Nephron (organoid): Measurements from ENCODE around the gene LRRIQ4.

Source experiments
- H3K27ac Mint-ChIP-seq, 3 experiments: 2 replicates each; pipeline ENCODE4 v1.8.0; 2020; ENCODE audit warnings: mixed read lengths in 3 of 3, mild to moderate bottlenecking in 2 of 3, moderate library complexity in 1 of 3
- H3K27me3 Mint-ChIP-seq: 2 replicates; pipeline ENCODE4 v1.8.0; 2021; ENCODE audit warnings: low read depth, mild to moderate bottlenecking, moderate library complexity, mixed read lengths
- H3K36me3 Mint-ChIP-seq: 2 replicates; pipeline ENCODE4 v1.8.0; 2020; ENCODE audit warnings: low read depth, mixed read lengths
- H3K4me1 Mint-ChIP-seq: 2 replicates; pipeline ENCODE4 v1.8.0; 2020; ENCODE audit warnings: mixed read lengths
- H3K4me3 Mint-ChIP-seq, 3 experiments: 2 replicates each; pipeline ENCODE4 v1.8.0; 2020; ENCODE audit warnings: mild to moderate bottlenecking in 3 of 3, mixed read lengths in 3 of 3, moderate library complexity in 2 of 3
- H3K9me3 Mint-ChIP-seq: 2 replicates; pipeline ENCODE4 v1.8.0; 2020; ENCODE audit warnings: mixed read lengths
- TF ChIP-seq, protein P1 (sequence below), 3 experiments: fragments of 200-600 bp; sonication (generic); IDR thresholded peaks; one replicate each; pipeline ENCODE4 v1.5.0; 2021; ENCODE audit warnings: antibody characterized with exemption in 3 of 3; ENCODE audit not compliant: unreplicated experiment in 3 of 3

The LRRIQ4 gene

DNA sequence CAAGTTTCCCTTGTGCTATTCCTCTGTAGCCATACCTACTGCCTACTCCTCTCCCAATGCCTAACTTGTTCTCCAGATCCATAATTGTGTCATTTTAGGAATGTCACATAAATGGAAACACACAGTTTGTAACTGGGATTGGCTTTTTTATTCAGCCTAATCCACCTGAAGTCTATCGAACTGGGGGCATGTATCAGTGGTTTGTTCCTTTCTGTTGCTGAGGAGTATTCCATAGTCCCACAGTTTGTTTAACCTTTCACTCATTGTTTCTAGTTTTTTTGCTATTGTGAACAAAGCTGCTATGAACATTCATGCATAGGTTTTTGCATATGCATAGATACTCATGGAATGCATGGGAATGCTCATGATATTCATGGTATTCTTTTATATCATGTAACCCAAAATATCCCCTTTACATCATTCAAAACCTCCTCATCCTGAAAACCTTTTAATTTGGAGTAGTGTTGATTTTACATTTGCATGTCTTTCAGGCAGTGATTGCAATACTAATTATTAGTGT is 25.9 kb downstream of the LRRIQ4 start:
- Mint-ChIP-seq H3K27ac (no peak overlapping the region), H3K36me3 (no peaks in the 10 kb centered on the region), H3K27me3 (no peaks in the 10 kb centered on the region), H3K9me3 (no peaks in the 10 kb centered on the region), H3K4me1 (peaks cover 6% of the 10 kb centered on the region), H3K4me3 (no peak overlapping the region)
- TF ChIP-seq, protein P1, sequence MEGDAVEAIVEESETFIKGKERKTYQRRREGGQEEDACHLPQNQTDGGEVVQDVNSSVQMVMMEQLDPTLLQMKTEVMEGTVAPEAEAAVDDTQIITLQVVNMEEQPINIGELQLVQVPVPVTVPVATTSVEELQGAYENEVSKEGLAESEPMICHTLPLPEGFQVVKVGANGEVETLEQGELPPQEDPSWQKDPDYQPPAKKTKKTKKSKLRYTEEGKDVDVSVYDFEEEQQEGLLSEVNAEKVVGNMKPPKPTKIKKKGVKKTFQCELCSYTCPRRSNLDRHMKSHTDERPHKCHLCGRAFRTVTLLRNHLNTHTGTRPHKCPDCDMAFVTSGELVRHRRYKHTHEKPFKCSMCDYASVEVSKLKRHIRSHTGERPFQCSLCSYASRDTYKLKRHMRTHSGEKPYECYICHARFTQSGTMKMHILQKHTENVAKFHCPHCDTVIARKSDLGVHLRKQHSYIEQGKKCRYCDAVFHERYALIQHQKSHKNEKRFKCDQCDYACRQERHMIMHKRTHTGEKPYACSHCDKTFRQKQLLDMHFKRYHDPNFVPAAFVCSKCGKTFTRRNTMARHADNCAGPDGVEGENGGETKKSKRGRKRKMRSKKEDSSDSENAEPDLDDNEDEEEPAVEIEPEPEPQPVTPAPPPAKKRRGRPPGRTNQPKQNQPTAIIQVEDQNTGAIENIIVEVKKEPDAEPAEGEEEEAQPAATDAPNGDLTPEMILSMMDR (IDR thresholded peaks at IDR 0.05; ENCODE audit: unreplicated experiment in 3 of 3): no peak

- no peaks in the 10 kb centered on the region for H3K27me3 Mint-ChIP-seq
These were observed 28.5 kb downstream of the LRRIQ4 start for GRCh38 chr3:169841171-169841570.

GRCh38 chr3:169842960-169843359 is 30.3 kb downstream of the LRRIQ4 start:
- Mint-ChIP-seq H3K27ac (no peak overlapping the region), H3K9me3 (no peaks in the 10 kb centered on the region), H3K27me3 (no peaks in the 10 kb centered on the region), H3K36me3 (no peaks in the 10 kb centered on the region), H3K4me1 (peaks cover 6% of the 10 kb centered on the region), H3K4me3 (no peak overlapping the region)
- TF ChIP-seq, protein P1 (IDR thresholded peaks at IDR 0.05; ENCODE audit: unreplicated experiment in 3 of 3): no peak

More at GRCh38 chr3:169841171-169841570, 28.5 kb downstream of the LRRIQ4 start:
- Mint-ChIP-seq H3K9me3 (no peaks in the 10 kb centered on the region), H3K36me3 (no peaks in the 10 kb centered on the region), H3K4me3 (no peak overlapping the region), H3K4me1 (peaks cover 6% of the 10 kb centered on the region), H3K27ac (peak overlapping the region in 2 of 3 experiments; percentile 5 to 30)
- TF ChIP-seq, protein P1 (IDR thresholded peaks at IDR 0.05; ENCODE audit: unreplicated experiment in 3 of 3): no peak

GRCh38 chr3:169846458-169847193 is 34.0 kb downstream of the LRRIQ4 start:
- TF ChIP-seq, protein P1 (IDR thresholded peaks at IDR 0.05; ENCODE audit: unreplicated experiment in 3 of 3): no peak
- no peak overlapping the region for H3K4me3 Mint-ChIP-seq
- no peaks in the 10 kb centered on the region for H3K9me3 Mint-ChIP-seq
- H3K27ac Mint-ChIP-seq: no peak overlapping the region
- no peaks in the 10 kb centered on the region for H3K27me3 Mint-ChIP-seq
- H3K36me3 Mint-ChIP-seq: no peaks in the 10 kb centered on the region
- no peaks in the 10 kb centered on the region for H3K4me1 Mint-ChIP-seq

GRCh38 chr3:169847896-169848295 is 35.2 kb downstream of the LRRIQ4 start:
- no peak overlapping the region for H3K27ac Mint-ChIP-seq
- no peak overlapping the region for H3K4me3 Mint-ChIP-seq
- H3K9me3 Mint-ChIP-seq: no peaks in the 10 kb centered on the region
- no peaks in the 10 kb centered on the region for H3K36me3 Mint-ChIP-seq
- TF ChIP-seq, protein P1 (IDR thresholded peaks at IDR 0.05; ENCODE audit: unreplicated experiment in 3 of 3): no peak
- no peaks in the 10 kb centered on the region for H3K27me3 Mint-ChIP-seq
- no peaks in the 10 kb centered on the region for H3K4me1 Mint-ChIP-seq

GRCh38 chr3:169848741-169849140 is 36.1 kb downstream of the LRRIQ4 start:
- Mint-ChIP-seq H3K9me3 (no peaks in the 10 kb centered on the region), H3K4me3 (no peak overlapping the region), H3K36me3 (no peaks in the 10 kb centered on the region), H3K27ac (no peak overlapping the region), H3K27me3 (no peaks in the 10 kb centered on the region), H3K4me1 (no peaks in the 10 kb centered on the region)
- TF ChIP-seq, protein P1 (IDR thresholded peaks at IDR 0.05; ENCODE audit: unreplicated experiment in 3 of 3): no peak
